ENCODE results near the gene ROR2.
"Not testable (repeated sequence)": the region's sequence is repeated elsewhere in the genome, so short reads cannot be mapped to it uniquely, and the experiment has no call there.

Gene ROR2

DNA sequence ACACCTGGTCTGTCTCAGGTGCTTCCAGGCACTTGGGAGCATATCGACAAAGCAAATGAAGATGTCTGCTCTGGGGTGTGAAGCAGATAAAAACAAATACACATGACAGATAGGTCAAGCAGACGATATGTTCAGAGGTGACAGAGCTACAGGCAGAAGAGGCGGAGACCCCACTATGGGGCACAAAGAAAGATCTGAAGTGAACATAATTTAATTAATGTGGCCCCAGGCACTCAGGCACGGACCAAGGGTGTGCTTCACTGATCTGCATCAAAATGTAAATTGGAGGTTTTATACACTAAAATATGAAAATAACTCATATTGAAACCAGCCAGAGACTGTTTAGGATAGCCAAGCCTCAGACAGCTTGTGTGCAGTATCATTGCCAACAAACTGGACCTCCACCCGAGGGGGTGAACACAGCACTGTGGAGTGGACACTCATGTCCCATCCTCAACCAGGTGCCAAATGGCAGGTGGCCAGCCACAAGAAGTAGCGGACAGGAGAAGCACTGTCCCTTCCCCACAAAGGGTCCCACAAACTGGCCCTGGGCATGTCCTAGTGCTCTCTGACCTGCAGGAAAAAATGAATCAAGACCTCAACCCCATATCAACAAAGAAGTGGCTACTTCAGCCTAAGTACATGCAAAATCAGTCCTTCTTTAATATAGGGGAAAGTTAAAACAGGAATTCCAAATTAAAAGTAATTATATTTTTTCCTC, 29.2 kb downstream of the ROR2 start:
- no peak for DNase-seq

DNA sequence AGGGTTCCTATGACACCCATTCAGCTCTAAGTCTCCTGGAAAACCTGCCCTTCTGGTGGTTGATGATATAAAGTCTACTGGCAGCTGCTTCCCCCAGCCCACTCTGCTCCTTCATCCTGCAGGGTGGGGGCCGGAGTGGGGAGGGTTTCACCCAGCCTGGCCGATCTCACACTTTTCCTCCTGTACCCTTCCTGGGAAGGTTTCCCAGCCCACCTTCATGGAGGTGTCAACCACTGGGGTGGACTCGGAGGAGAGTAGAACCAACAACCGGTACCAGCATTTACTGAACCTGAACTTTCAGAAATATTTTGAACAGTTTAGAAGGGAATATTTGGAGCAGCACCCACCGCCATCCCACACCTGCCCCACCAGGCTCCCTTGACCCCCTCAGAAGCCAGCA, 30.4 kb downstream of the ROR2 start:
- no peak for DNase-seq

DNA sequence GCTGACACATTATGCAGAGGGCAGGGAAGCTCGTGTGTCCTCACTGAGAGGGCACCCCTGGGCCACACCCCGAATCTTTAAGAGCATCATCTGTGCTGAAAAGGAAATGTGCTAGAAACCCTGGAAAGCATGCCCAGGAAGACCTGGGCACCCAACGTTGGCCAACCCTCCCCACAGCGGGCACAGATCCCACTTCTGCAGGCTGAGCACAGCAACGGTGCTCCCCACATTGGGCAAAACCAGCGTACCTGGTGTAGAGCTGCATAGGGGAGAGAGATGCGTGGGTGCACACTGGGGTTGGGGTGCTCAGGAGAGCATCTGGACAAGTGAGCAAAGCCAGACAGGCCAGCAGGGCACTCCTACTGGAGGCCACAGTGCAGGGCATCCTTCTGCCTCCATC, 32.6 kb downstream of the ROR2 start:
- DNase-seq: no peak

DNA sequence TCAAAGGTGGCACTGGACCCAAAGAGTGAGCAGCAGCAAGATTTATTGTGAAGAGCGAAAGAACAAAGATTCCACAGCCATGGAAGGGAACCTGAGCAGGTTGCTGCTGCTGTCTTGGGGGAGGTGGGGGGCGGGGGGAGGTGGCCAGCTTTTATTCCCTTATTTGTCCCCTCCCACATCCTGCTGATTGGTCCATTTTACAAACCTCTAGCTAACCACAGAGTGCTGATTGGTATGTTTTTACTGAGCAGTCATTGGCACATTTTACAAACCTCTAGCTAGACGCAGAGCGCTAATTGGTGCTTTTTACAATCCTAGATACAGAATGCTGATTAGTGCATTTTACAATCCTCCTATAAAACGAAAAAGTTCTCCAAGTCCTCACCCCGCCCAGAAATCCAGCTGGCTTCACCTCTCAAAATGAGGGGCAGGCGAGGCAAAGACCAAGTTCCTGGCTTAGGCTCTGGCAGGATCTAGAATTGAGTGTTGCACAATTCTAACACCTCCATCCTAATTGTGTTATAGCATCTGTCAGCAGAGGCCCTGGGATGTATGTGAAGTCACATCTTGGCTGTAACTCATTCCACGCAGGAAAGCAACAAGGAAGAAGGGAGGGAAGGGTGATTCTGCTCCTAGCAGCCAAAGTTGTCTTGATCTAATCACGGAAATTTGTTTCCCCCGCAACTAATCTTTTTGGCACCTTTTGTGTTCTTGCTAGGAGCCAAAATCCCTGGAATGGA, 34.3 kb downstream of the ROR2 start:
- DNase-seq: no peak

DNA sequence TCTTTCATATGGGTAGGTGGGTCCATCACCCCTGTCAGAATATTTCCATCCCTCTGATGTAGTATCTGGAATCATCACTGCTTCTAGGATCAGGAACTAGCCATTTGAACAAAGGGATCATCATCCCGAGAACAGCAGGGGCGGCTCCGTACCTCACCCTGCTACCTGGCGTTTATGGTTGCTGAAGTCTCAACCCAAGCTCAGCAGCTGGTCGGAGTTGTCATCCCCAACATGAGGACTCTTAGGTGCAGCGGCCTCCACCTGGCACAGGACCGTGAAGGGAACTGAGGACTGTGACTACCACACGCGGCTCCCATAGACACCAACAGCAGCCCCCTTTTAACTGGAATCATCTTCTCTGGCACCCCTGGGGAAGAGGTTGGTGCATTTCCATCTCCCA, 35.1 kb downstream of the ROR2 start:
- DNase-seq: no peak

DNA sequence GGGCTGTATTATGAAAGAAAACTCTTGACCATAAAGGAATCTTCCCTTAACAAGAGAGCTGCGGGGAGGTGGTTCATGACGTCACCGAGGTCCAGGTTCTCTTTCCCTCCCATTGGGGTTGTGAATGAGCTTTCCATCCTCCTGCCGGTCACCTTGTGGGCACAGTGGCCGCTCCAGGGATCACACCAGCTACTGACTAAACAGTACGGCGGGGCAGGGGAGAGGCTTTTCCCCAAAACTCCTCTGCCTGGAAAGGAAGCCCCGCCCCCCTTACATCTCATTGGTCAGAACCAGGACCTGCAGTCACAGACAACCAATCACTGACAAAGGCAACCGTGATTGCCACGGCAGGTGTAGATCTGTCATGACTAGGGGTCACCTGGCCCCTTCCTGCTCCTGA, 35.6 kb downstream of the ROR2 start:
- DNase-seq: no peak

DNA sequence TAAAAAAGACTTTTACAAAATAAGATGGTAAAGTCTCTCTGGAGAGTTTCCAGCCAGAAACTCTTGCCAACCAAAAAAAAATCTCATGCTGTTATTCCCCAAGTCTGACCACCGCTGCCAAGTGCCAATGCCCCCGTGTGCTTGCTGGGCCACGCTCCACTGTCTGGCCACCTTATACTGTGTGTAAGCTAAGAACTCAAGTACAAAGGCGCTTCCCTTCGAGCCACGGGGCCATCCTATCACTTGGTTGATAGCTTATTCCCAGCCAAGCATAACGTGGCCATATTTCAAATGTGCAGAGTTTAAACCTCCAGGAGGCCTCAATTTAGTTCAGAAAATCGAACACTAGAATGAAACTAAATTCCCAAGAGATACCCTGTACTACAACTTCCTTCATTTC, 36.0 kb downstream of the ROR2 start:
- no peak for DNase-seq

DNA sequence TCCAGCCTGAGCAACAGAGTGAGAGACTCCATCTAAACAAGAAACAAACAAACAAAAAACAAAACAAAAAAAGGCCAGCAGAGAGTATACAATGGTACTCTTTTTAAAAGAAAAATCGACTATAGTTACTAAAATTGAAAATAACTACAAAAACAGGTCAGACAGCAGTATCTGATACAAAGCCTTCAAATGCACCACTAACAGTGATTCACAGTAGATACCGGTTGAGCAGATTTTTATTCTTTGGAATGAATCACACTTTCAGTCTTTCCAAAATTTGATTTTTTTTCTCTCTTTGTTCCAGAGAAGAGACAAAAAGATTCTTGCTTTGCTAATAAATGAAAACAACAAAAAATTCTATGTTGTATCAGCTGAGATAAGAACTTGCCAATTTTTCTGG, 36.9 kb downstream of the ROR2 start:
- no peak for DNase-seq

DNA sequence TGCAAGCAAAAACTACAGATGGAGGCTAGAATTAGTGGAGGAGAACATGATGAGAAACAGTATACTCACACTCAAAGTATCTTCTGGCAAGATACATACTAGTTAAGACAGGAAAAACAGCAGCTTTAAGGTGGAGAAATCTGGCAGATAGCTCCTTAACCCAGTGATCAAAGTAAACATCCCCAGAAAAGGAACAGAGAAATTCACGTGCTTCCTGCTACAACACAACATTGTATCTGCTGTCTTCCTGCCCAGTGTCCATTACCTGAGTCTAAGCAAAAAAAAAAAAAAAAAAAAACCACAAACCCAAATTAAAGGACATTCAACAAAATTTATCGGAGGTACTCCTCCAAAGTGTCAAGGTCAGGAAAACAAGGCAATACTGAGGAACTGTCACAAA, 38.4 kb downstream of the ROR2 start:
- DNase-seq: no peak

DNA sequence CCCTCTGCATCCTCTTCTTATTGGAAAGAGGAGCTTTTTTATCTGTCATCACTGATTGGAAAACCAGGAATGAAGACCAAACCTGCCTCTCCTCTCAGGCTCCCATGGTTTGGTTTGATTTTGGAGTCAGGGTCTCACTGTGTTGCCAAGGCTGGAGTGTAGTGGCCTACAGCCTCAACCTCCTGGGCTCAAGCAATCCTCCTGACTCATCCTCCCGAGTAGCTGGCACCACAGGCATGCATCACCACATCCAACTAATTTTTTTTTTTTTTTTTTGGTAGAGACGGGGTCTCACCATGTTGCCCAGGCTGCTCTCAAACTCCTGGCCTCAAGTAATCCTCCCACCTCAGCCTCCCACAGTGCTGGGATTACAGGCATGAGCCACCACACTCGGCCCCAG, 40.8 kb downstream of the ROR2 start:
- not testable (repeated sequence) for DNase-seq

DNA sequence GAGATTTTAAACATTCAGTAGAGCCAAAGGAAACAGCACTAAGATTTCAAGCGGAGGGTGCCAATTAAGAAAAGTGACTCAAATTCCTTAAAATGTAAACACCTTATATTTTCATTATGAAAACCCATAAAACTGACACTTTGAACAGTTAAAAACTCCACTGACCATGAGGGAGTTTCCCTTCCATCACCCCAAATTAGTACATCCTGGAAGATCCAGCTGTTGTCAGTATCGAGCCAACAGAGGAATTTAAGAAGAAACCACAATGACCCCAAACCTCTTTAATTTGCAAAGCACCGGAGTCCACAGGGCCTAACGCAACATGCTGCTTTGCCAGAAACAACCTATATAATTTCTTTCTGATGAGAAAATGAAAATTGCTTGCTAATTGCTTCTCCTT, 41.3 kb downstream of the ROR2 start:
- DNase-seq: no peak

DNA sequence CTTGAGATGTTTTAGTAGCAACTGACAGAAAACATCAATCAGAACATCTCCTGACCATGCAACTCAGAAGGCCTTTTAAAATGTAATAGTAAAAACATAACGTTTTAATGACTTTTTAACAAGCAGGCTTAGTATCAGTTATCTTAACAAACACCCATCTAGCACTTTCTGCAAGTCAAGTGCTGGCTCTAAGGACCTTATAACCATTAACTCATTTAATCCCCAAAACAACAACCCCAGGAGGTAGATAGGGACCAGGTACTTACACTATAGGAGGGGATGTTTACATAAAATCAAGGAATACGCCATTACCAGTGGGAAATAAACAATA, 41.8 kb downstream of the ROR2 start:
- DNase-seq: no peak

DNA sequence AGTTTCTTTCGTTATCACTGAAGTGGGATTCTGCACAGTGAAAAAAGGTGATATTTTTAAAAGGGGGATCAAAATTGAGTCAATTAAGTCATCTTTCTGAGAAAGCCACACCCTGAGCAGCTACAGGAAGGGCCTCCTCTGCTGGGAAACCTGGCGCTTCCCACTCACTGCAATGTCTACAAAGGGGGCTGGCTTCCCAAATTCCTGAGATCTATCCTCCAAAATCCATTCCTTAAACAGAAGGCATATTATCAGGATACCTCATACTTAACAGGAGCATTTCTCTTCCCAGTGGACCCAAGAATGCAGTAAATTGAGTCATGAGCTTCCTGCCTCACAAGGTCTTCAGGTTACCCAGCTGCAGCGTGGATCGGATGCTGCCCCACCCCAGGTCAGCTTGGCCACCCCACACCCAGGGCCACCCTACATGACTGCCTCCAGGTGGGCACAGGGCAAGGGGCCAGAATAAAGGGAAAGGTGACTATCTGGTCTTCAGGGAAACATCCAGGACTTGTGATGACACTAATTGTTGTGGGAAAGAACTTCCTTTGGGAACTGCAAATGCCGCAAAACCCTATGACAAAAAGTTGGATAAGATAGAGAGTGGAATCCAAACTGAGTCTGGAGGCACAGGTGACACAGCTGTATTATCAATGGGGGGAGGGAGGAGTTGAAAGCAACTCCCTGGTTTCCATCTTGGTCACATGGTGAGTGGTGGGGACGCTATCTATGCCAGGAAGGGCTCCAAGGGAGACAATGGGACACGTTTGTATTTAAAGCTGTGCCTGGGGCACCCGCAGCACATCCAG, 42.3 kb downstream of the ROR2 start:
- no peak for DNase-seq

DNA sequence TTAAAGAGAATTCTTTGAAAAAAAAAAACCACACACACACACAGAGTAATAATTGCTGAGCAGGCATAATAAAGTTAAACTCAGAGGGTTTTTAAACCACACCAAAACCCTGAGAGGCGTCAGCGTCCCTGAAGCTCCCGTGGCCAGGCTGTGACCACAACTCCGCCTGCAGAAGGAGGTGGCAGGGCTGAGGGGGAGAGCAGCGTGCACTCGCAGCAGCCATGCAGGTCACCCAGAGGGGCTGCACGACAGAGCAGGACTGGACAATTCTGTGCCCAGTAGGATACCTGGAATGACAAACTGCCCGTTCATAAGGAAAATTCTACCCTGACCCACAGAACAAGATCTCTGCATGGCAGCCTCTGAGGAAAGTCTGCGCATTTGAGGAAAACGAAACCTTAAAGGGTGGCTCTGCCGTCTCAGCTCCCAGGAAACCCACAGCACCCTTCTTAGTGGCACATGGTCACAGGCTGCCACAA, 44.0 kb downstream of the ROR2 start:
- peak in 1 of 2 donors; percentile 28 for DNase-seq

DNA sequence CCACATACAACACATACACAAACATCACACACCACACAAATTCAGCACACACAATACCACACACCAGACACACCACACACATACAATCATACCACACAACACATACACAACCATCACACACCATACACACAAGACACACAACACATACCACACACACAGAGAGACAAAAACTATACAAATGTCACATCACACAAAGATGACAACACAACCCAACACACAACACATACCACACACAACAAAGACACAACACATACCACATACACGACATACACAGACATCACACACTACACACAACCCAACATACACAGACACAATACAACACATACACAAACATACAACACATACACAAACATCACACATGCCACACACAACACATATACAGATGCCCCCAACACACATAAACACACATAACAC, 44.8 kb downstream of the ROR2 start:
- no peak for DNase-seq

DNA sequence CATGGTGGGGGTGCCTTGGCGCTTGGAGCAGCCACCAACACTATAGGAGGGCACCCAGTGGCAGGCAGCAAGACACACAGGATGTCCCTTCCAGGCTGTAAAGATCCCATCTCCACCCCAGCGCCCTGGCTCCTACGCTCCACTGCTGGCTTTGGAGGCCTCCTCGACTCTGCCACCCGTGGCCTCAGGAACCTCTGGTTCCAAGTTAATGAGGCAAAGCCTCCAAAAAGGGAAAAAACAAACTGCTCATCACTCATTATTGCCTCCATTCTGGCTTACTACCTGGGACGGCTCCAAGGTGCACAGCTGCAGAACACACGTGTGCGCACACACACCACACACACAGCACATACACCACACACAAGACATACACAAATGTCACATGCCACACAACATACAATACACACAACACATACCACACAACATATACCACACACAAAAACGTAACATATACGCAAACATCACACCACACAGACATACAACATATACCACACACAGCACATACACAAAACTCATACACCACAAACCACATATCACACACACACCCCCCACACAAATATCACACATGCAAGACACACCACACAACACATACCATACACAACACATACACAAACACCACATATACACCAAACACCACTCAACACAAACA, 45.3 kb downstream of the ROR2 start:
- DNase-seq: no peak

DNA sequence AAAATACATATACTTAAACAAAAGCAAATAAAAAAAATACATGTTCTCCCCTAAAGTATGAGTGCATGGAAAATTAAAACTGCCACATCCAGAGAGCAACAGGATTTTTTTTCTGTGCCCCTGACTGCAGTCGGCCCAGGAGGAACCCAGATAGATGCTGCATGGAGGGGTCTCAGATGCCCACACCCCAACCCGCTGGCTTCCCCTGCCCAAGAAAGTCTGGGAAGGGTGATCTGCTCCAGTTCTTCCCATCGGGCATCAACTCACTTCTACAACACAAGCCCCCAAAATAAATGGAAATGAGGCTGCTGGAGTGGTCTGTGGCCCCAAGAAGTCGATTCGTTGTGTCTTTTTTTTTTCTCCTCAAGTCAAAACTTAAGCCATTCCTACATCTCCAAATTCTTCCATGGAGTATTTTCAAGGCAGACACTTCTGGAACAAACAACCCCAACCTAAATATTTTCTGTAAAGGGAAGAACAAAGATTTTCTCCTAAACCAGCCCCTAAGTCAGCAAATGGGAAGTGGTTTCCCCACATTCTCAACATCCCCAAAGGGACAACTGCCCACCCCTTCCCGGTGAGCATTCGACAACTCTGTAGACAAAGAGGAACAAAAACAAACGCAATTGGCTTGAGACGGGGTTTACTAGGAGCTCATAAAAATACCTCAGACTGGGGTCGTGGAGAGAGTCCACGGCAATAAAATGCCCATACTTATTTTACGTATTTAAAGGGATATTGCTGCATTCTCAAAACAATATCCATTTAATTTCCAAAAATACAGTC, 46.7 kb downstream of the ROR2 start:
- DNase-seq: peak in 1 of 2 donors; percentile 10

DNA sequence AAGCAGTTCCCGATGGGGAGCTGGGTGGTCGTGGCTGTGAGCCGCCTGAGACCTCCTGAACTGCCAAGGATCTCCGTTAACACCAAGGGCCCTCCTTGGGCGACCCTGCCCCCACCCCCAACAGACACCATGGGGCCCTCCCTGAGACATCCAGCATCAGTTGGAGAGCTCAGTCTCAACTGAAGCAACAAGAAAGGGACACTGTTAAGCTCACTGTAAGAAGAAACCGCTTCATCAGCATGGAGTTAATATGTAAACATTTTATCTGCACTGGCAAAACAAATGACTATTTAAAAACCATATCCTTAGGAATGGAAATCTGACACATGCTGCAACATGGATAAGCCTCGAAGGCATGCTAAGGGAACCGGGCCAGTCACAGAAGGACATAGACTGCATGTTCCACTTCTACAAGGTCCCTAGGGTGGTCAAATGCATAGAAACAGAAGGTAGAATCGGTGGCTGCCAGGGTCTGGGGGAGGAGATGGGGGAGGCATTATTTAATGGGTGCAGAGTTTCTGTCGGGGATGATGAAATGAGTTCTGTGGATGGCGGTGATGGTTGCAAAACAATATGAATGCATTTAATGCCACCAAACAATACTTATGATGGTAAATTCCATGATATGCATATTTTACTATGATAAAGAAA, 47.4 kb downstream of the ROR2 start:
- no peak for DNase-seq

DNA sequence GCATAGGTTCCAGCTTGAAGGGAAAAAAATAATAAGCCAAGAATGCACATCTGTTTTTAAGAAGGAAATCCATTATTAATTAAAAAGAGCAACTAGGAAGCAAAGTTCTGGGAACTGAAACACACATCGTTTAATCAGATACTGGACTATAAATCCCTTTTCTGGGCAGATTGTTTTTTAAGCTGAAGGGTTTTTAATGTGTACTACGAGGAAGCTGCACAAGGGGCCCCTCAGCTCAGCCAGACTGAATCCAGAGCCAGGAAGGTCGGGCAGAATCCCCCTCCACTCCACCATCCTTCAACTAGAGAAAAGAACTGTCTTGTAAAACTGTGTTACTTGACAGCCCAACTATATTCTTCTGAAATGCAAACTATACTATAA, 49.2 kb downstream of the ROR2 start:
- no peak for DNase-seq

DNA sequence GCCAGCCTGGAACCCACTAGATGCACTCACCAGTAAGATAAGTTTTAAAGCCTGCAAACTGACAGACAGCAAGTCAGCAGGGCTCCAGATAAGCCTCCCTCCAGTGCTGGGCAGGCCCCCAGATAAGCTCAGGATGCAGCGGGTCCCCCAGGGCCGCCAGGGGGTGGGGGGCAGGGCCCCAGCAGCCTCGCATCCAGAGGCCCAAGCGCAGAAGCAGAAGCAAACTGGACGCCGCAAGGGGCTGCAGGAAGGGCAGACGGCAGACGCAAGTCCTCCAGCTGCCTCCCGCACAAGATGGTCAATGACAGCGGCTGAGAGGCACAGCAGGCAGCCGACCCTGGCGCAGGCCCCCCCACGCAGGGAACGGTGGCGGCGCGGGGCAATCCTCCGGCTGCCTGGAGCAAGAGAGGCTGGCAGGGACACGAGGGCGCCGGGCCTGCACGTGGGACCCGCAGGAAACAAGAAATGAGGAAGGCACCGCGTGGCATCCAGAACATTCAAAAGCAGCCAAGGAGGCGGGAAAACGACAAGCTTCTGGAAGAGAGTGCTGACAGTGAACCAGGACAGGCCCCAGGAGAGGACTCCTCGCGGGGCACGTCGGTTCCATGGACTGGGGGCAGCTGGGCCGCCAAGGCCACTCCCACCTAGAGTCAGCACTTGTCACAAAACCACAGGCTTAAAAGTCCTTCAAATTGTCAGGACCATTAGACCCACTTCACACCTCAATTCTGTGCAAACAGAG, 49.8 kb downstream of the ROR2 start:
- no peak for DNase-seq

DNA sequence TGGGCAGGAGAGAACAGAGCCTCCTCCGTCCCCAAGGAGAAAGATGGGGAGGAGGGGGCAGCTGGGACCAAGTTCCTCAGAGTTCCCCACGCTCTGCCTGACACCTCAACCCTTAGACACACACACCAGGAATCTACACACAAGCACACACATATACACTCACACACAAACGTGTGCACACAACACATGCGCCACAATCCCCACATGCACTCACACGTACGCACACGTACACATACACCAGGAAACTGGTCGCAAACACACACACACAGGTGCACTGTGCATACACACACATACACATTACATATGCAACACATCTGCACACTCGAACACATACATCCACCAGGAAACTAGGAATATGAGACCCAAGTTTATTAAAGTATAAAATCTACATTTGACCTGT, 50.4 kb downstream of the ROR2 start:
- no peak for DNase-seq
